GM18858 (cell line): ENCODE measurements around the gene CENATAC.
"Not testable (repeated sequence)": the region's sequence is repeated elsewhere in the genome, so short reads cannot be mapped to it uniquely, and the experiment has no call there.

Experiments used
- ATAC-seq: cut with Tn5 transposase; IDR thresholded peaks from one replicate; pipeline ENCODE4 v1.9.1; 2021; ENCODE audit not compliant: unreplicated experiment

The CENATAC gene

GRCh38 chr11:118997627-118998387 is at the start of gene CENATAC:
Gene CENATAC, plus strand, starts transcription at chr11:118998138. Its CDS starts 60 bp downstream, at chr11:118998198.
- ATAC-seq, result peak; percentile 65

DNA sequence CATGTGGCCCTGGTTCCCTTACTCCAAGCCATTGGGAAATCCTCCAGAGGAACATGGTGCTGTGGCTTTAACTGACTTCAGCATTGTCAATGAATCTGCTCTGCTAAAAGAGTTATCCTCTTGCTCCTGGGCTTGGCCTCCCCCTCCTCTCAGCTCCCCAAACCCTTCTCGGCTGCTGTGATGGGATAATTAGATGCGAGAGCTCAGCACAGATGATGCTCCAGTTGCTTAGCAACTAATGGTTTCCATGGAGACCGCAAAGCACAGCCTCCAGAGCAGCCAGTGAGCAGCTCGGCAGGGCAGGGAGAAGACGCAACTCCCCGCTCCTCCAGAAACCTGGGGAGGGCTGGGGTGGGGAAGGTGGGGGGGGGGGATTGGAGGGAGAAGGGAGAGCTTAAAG is 44.7 kb upstream of the CENATAC start:
- no peak for ATAC-seq

- not testable (repeated sequence) for ATAC-seq
Observed at GRCh38 chr11:118953976-118954375, 44.0 kb upstream of the CENATAC start.

- no peak for ATAC-seq
Observed at GRCh38 chr11:118956094-118956846, 41.7 kb upstream of the CENATAC start, which contains the start of gene UPK2. Gene UPK2, plus strand, starts transcription at chr11:118956298. Its CDS starts 53 bp downstream, at chr11:118956351.

GRCh38 chr11:118956847-118957469 is 41.0 kb upstream of the CENATAC start:
- no peak for ATAC-seq

DNA sequence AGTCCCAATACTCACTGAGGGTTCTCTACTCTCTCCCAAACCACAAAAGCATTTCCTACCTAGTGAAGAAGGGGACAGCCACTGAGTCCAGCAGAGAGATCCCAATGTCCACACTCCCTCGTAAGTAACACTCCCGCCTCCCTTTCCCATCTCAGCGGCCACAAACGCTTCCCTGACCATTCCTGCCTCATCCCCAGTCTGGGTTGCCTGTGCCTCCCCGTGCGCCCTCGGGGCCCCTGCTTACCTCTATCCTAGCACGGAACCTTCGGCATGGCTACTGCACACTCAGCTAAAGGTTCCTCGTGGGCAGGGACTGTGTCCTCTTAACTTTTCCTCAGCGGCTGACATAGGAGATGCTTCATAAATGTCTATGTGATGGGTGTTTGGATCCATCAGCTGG is 40.4 kb upstream of the CENATAC start:
- no peak for ATAC-seq

DNA sequence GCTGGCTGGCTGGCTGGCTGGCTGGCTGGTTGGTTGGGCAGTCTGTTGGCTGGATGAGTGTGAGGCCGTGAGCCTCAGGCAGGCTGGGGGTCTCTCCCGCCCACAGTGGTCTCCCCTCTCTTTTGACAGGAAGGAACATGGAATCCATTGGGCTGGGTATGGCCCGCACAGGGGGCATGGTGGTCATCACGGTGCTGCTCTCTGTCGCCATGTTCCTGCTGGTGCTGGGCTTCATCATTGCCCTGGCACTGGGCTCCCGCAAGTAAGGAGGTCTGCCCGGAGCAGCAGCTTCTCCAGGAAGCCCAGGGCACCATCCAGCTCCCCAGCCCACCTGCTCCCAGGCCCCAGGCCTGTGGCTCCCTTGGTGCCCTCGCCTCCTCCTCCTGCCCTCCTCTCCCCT is 40.0 kb upstream of the CENATAC start:
- no peak for ATAC-seq

GRCh38 chr11:118958577-118958976 is 39.4 kb upstream of the CENATAC start:
- no peak for ATAC-seq

DNA sequence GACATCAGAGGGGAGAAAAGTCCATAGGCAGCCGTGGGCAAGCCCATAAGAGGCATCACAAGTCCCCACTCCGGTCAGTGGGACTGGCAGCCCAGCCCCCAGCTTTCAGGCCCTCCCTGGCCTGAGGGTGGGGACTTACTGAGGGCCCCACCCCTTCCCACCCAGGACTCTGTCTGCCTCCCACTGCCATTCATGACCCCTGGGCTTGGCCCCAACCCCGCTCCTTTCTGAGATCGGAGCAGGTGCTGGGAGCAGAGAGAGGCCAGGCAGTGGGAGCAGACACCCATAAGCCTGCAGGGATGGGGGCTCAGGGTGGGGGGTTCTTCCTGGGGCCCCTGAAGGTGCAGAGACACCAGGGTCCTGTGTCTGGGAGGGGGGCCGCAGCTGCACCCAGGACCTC is 36.7 kb upstream of the CENATAC start:
- no peak for ATAC-seq

GRCh38 chr11:118961591-118961990 is 36.3 kb upstream of the CENATAC start:
- ATAC-seq, result no peak

GRCh38 chr11:118969508-118969907 is 28.4 kb upstream of the CENATAC start:
- ATAC-seq, result not testable (repeated sequence)

- ATAC-seq, result no peak
Observed at GRCh38 chr11:118971646-118972045, 26.3 kb upstream of the CENATAC start, which contains the start of gene FOXR1. Gene FOXR1, plus strand, starts transcription at chr11:118971761. Its CDS starts 171 bp downstream, at chr11:118971932.

GRCh38 chr11:118973985-118974384 is 24.0 kb upstream of the CENATAC start:
- ATAC-seq, result no peak

DNA sequence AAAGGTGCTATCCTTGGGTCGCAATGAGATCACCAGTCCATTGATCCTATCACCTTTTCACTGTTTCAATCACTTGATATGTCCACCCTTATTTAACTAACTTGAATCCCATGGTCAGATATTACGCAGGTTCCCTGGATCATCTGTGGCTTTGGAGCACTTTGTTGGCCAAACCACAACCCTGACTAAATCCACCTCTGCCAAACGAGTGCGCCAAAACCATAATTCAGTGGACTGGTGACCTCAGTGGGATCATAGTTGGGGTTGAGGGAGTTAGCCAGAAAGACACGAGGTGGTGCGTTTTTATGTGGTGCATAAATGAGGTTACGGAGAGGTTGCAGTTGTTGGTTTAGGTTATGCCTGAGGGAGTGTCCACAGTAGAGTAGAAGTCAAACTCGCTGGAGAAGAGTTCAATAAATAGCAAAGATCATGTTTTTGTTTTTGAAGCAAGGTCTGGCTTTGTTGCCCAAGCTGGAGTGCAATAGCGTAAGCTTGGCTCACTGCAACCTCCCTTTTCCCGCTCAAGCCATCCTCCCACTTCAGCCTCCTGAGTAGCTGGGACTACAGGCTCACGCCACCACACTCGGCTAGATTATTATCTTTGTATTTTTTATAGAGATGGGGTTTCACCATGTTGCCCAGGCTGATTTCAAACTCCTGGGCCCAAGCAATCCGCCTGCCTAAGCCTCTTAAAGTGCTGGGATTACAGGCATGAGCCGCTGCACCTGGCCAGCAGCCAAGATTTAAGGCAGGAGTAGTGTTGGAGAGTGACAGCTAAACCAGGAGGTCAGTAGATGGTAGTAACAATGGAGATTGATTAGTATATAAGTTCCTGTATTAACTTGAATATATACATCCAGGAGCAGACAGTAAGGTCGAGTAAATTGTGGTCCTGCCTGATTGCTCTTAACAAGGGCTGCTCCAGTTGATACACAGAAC is 21.9 kb upstream of the CENATAC start:
- no peak for ATAC-seq

GRCh38 chr11:118979434-118979833 is 18.5 kb upstream of the CENATAC start:
- no peak for ATAC-seq

DNA sequence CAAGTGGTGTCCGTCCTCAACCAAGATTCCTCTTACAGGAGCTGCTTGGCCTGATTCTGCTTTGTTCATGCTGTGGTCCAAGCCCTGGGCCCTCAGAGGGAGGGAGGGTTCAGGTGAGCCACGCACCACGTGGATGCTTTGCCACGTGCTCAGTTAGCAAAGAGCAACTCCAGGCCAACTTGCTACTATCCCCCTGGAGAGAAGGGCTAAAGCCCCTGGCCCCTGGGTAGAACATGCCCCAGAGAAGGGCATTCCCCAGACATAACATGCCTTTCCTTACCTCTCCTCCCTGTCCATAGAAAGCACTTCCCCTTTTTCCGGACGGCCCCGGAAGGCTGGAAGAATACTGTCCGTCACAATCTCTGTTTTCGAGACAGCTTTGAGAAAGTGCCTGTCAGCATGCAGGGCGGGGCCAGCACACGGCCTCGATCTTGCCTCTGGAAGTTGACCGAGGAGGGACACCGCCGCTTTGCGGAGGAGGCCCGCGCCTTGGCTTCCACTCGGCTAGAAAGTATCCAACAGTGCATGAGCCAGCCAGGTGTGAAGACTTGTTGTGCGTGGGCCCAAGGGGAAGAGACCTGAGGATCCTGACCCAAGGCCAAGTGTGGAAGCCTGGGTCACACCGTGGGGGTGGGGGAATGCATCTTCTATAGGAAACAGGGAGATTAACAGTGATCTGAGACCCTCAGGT is 17.6 kb upstream of the CENATAC start:
- ATAC-seq, result no peak

DNA sequence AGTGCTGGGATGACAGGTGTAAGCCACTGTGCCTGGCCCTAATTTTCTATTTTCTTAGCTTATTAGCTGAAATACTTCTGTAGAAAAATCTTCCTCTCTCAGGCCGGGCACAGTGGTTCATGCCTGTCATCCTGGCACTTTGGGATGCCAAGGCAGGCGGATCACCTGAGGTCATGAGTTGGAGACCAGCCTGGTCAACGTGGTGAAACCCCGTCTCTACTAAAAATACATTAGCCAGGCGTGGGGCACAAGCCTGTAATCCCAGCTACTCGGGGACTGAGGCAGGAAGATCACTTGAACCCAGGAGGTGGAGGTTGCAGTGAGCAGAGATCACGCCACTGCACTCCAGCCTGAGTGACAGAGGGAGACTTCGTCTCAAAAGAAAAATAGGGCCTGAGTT is 13.6 kb upstream of the CENATAC start:
- not testable (repeated sequence) for ATAC-seq

GRCh38 chr11:118984825-118985224 is 13.1 kb upstream of the CENATAC start:
- ATAC-seq, result no peak

GRCh38 chr11:118988280-118988679 is 9.7 kb upstream of the CENATAC start:
- ATAC-seq, result no peak

- not testable (repeated sequence) for ATAC-seq
Observed at GRCh38 chr11:118991486-118992038, 6.4 kb upstream of the CENATAC start.
